Activated T-helper 17 cell treated with anti-CD3 and anti-CD28 coated beads, Interleukin-2, amount 50 U/mL, for 72 hours (primary cell): Measurements from ENCODE around the gene RAB44. TPM values are rescaled to one million over a fixed set of nuclear protein-coding genes. Genes with fewer than 3 reads are reported as not detected.

Experiments
- ATAC-seq: fragments of 150-1000 bp; cut with Tn5 transposase; replicated peaks from 2 replicates; pipeline ENCODE4 v1.10.0; 2021; ENCODE audit warnings: mild to moderate bottlenecking, moderate library complexity
- H3K27ac Mint-ChIP-seq: one replicate; pipeline ENCODE4 v1.8.0; 2022; ENCODE audit warnings: mixed read lengths
- H3K27me3 Mint-ChIP-seq: one replicate; pipeline ENCODE4 v1.8.0; 2022; ENCODE audit warnings: mixed read lengths
- H3K36me3 Mint-ChIP-seq: one replicate; pipeline ENCODE4 v1.8.0; 2022; ENCODE audit warnings: low read depth, mild to moderate bottlenecking, mixed read lengths
- H3K4me1 Mint-ChIP-seq: one replicate; pipeline ENCODE4 v1.8.0; 2022; ENCODE audit warnings: mixed read lengths
- H3K4me3 Mint-ChIP-seq: one replicate; pipeline ENCODE4 v1.8.0; 2022; ENCODE audit warnings: mild to moderate bottlenecking, mixed read lengths
- H3K9me3 Mint-ChIP-seq: one replicate; pipeline ENCODE4 v1.8.0; 2022; ENCODE audit warnings: mixed read lengths
- total RNA-seq, 2 donors: library from RNA; stranded (reverse); gene quantifications; one replicate each; pipeline ENCODE4 v1.2.3, GENCODE V29; 2022

The RAB44 gene
- total RNA-seq, 2 donors from 2014 or later = 0.11 to 0.32 TPM

DNA sequence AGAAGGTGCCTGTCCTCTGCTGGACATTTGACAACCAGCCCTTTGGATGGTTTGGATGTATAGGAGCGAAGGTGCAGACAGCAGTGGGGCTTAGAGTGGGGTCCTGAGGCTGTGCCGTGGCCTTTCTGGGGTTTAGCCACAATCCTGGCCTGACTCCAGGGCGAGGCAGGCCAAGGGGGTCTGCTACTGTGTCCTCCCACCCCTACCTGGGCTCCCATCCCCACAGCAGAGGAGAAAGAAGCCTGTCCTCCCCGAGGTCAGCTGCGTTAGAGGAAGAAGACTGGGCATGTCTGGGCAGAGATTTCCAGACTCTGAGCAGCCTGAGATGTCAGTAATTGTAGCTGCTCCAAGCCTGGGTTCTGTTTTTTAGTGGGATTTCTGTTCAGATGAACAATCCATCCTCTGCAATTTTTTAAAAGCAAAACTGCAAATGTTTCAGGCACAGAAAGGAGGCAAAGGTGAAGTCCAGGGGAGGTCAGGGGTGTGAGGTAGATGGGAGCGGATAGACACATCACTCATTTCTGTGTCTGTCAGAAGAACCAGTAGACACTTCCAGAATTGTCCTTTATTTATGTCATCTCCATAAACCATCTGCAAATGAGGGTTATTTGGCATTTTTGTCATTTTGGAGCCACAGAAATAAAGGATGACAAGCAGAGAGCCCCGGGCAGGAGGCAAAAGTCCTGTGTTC lies 20.4 kb upstream of the RAB44 start:
- H3K4me3 Mint-ChIP-seq = peak overlapping the region; percentile 94
- H3K27me3 Mint-ChIP-seq = no peaks in the 10 kb centered on the region
- no peaks in the 10 kb centered on the region for H3K9me3 Mint-ChIP-seq
- peaks cover 47% of the 10 kb centered on the region for H3K36me3 Mint-ChIP-seq
- H3K4me1 Mint-ChIP-seq = peaks cover 16% of the 10 kb centered on the region
- ATAC-seq = no peak
- peak overlapping the region; percentile 94 for H3K27ac Mint-ChIP-seq

DNA sequence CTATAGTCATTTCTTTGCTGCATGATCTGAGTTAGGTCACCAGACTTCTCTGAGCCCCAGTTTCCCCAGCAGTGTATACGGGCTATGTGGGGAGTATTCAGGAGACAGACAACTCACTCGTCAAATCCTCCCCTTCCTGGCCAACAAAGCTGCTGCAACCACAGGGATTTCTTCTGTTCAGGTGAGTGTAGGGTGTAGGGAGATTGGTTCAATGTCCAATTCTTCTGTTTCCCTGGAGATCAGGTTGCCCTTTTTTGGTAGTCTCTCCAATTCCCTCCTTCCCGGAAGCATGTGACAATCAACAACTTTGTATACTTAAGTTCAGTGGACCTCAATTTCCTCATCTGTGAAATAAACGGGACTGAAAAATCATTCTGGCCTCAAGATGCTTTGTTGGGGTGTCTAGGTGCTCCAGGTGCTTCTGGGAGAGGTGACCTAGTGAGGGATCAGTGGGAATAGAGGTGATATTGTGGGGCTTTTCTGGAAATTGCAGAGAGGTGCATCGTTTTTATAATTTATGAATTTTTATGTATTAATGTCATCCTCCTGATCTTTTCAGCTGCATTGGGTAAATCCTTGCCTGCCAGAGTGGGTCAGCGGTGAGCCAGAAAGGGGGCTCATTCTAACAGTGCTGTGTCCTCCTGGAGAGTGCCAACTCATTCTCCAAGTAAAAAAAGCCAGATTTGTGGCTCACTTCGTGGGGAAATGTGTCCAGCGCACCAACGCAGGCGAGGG lies 19.7 kb upstream of the RAB44 start:
- H3K27me3 Mint-ChIP-seq = no peaks in the 10 kb centered on the region
- H3K27ac Mint-ChIP-seq = peak overlapping the region; percentile 94
- peak; percentile 7 for ATAC-seq
- peak overlapping the region; percentile 94 for H3K4me3 Mint-ChIP-seq
- H3K36me3 Mint-ChIP-seq = peaks cover 54% of the 10 kb centered on the region
- H3K9me3 Mint-ChIP-seq = no peaks in the 10 kb centered on the region
- peaks cover 20% of the 10 kb centered on the region for H3K4me1 Mint-ChIP-seq

DNA sequence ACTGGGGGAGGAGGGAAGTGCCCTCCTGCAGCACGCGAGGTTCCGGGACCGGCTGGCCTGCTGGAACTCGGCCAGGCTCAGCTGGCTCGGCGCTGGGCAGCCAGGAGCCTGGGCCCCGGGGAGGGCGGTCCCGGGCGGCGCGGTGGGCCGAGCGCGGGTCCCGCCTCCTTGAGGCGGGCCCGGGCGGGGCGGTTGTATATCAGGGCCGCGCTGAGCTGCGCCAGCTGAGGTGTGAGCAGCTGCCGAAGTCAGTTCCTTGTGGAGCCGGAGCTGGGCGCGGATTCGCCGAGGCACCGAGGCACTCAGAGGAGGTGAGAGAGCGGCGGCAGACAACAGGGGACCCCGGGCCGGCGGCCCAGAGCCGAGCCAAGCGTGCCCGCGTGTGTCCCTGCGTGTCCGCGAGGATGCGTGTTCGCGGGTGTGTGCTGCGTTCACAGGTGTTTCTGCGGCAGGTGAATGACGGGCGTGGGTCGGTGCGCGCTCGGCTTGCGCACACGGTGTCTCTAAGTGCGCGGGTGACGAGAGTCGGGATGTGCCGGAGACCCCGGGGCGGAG lies 19.1 kb upstream of the RAB44 start, which contains the start of gene CDKN1A:
TSS of gene CDKN1A (plus strand) at position 227 of the 555 bp plus-strand sequence. CDS start 5,388 bp downstream, outside the sequence.
- no peaks in the 10 kb centered on the region for H3K27me3 Mint-ChIP-seq
- ATAC-seq = peak; percentile 68
- H3K9me3 Mint-ChIP-seq = no peaks in the 10 kb centered on the region
- H3K36me3 Mint-ChIP-seq = peaks cover 61% of the 10 kb centered on the region
- peak within 1 kb of the TSS; percentile 94 for H3K27ac Mint-ChIP-seq
- peak within 1 kb of the TSS; percentile 94 for H3K4me3 Mint-ChIP-seq
- H3K4me1 Mint-ChIP-seq = peaks cover 24% of the 10 kb centered on the region

DNA sequence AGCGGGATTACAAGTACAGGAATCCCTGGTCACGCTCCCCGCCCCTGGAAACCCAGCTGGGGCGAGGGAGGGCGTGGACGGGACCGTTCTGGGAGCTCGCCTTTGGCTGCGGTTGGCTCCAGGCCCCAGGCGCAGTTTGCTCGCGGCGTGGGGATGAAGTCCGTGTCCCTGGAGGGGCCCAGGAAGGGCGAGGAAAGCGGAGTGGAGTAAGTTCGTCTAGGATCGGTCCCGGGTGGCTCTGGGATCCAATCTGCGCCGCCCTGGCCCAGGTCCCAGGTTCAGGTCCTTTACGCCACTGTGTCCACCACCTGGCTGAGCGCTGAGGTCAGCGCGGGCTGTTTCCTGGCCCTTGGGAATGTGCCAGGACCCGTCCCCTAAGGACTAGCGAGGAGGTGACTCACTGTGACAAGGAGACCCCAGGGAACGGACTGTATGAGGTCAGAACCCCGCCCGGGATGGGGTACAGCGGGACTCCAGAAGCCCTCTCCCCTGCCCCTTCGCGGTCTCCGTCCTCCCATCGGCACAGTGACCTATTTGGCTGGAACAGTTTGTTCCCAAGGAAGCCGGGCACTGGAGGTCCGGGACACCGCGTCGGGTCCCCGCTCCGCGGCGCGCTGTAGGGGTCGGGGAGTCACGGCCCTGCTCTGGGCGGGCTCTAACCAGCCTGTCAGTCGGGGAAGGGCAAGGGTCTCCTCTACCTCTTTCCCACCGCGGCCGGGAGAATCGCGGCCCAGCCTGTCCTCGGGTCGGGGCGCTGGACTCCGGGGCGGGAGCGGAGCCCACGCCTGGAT lies 18.4 kb upstream of the RAB44 start:
- ATAC-seq = no peak
- peak overlapping the region; percentile 94 for H3K4me3 Mint-ChIP-seq
- H3K36me3 Mint-ChIP-seq = peaks cover 67% of the 10 kb centered on the region
- peaks cover 26% of the 10 kb centered on the region for H3K4me1 Mint-ChIP-seq
- peak overlapping the region; percentile 94 for H3K27ac Mint-ChIP-seq
- no peaks in the 10 kb centered on the region for H3K27me3 Mint-ChIP-seq
- H3K9me3 Mint-ChIP-seq = no peaks in the 10 kb centered on the region

DNA sequence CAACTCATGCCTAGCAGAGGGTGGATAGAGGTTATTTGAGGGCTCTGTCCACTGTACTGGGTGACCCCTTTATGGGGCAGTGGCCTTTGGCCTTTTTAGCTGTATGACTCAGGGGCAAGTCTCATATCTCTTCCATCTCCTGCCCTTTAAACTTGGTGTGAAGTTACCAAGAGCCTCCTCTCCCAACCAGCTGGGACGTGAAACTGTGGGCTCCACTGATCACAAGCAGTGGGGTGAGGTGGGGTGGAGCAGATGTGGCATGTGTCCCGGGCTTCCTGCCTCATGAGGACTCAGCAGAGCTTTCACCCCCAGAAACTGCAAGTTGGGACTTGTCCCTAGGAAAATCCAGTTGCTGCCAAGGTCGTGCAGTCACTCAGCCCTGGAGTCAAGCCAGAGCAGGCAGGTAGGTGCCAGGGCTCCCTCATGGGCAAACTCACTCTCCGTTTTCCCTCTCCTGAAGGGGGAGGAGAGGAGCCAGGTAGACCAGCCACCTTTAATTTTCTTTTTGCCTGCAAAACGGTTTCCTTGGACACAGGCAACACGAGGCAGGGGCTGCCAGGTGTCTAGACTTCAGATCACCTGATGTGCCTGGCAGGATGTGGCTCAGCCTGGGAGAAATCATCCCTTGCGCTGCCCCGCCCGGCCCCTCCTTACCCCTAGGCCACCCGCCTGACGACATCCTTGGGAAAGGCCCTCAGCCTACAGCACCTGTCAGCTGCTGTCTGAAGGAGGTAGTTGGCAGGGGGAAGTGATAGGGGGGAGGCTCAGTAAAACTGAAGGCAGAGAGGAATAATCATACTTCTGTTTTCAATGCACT lies 15.1 kb upstream of the RAB44 start:
- peaks cover 94% of the 10 kb centered on the region for H3K36me3 Mint-ChIP-seq
- peak; percentile 31 for ATAC-seq
- peak overlapping the region; percentile 75 for H3K27ac Mint-ChIP-seq
- no peaks in the 10 kb centered on the region for H3K9me3 Mint-ChIP-seq
- peaks cover 12% of the 10 kb centered on the region for H3K4me1 Mint-ChIP-seq
- no peaks in the 10 kb centered on the region for H3K27me3 Mint-ChIP-seq
- H3K4me3 Mint-ChIP-seq = peak overlapping the region; percentile 94

DNA sequence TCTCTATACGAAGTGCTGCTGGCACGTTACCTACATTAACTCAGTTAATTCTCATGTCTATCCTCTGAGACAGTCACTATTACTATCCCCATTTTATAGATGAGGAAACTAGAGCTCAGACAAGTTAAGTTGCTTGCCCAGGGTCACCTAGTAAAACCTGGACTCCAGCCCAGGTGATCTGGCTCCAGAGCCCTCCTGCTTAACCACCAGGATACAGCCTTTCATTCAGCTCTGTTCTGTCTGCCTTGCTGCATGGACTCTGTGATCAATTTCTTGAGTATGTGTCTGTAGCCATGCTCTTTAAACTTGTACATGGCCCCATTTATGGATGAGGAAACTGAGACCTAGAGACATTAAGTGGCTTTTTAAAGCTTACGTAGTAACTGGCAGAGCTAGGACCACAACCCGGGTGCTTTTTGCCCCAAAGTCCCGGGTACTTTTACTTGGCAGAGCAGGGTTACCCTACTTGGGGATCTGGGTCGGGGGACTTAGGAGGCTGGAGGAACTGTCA lies 14.4 kb upstream of the RAB44 start:
- Mint-ChIP-seq H3K36me3 (peaks cover 90% of the 10 kb centered on the region), H3K27ac (peak overlapping the region; percentile 30), H3K4me3 (peak overlapping the region; percentile 94), H3K27me3 (no peaks in the 10 kb centered on the region), H3K4me1 (peaks cover 11% of the 10 kb centered on the region), H3K9me3 (no peaks in the 10 kb centered on the region)
- no peak for ATAC-seq

DNA sequence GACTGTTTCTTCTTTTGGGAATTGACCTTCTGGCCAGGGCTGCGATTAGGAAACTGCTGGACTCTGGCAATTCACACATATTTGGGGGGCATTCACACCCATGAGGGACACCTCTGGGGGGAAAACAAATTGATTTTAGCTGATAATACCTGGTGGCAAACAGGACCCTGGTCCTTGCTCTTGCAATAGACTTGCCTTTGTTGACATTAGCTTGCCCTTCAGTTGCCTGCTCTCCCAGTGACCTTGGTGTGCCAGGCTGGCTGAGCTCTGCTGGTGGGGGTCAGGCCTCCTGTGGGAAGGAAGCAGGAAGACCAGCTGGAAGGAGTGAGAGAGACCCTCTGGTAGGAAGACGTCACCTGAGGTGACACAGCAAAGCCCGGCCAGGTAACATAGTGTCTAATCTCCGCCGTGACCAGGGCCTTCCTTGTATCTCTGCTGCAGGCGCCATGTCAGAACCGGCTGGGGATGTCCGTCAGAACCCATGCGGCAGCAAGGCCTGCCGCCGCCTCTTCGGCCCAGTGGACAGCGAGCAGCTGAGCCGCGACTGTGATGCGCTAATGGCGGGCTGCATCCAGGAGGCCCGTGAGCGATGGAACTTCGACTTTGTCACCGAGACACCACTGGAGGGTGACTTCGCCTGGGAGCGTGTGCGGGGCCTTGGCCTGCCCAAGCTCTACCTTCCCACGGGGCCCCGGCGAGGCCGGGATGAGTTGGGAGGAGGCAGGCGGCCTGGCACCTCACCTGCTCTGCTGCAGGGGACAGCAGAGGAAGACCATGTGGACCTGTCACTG lies 13.8 kb upstream of the RAB44 start:
- H3K4me1 Mint-ChIP-seq = peaks cover 11% of the 10 kb centered on the region
- H3K4me3 Mint-ChIP-seq = peak overlapping the region; percentile 94
- H3K27ac Mint-ChIP-seq = peak overlapping the region; percentile 30
- no peaks in the 10 kb centered on the region for H3K27me3 Mint-ChIP-seq
- no peaks in the 10 kb centered on the region for H3K9me3 Mint-ChIP-seq
- peaks cover 84% of the 10 kb centered on the region for H3K36me3 Mint-ChIP-seq
- no peak for ATAC-seq

DNA sequence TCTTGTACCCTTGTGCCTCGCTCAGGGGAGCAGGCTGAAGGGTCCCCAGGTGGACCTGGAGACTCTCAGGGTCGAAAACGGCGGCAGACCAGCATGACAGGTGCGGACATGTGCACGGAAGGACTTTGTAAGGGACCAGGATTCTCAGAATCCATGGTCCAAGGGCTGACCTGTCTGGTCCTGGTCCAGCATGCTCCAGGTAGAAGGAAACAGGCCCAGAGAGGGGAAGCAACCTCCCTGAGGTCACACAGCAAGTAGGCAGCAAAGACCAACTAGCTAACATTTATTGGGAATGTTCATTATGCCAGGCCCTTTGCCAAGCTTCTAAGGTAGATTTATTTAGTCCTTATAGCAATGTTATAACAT lies 13.2 kb upstream of the RAB44 start:
- Mint-ChIP-seq H3K9me3 (no peaks in the 10 kb centered on the region), H3K27ac (no peak overlapping the region), H3K4me1 (peaks cover 11% of the 10 kb centered on the region), H3K27me3 (no peaks in the 10 kb centered on the region), H3K36me3 (peaks cover 79% of the 10 kb centered on the region), H3K4me3 (no peak overlapping the region)
- ATAC-seq = no peak

DNA sequence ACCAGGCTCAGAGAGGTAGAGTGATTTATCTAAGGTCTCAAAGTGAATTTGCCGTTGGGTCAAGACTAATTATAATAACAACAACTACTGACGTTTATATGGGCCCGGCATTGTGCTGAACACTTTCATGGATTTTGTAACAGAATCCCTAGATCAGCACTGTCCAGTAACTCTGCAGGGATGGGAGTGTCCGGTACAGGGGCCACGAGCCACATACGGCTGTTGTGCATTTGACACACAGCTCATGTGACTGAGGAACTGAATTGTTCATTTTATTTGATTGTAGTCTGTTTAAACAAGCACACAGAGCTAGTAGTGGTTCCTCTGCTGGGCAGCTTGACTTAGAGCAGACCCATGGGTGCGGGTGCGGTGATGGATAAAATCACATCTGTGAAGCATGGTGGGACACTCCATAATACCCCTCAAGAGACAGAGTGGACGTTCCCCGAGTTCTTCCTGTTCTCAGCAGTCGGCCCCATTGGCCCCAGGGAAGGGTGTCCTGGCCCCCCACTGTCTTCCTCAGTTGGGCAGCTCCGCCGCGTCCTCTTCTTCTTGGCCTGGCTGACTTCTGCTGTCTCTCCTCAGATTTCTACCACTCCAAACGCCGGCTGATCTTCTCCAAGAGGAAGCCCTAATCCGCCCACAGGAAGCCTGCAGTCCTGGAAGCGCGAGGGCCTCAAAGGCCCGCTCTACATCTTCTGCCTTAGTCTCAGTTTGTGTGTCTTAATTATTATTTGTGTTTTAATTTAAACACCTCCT lies 12.3 kb upstream of the RAB44 start:
- ATAC-seq = no peak
- H3K36me3 Mint-ChIP-seq = peaks cover 73% of the 10 kb centered on the region
- H3K27ac Mint-ChIP-seq = no peak overlapping the region
- no peak overlapping the region for H3K4me3 Mint-ChIP-seq
- H3K9me3 Mint-ChIP-seq = no peaks in the 10 kb centered on the region
- H3K4me1 Mint-ChIP-seq = peaks cover 11% of the 10 kb centered on the region
- no peaks in the 10 kb centered on the region for H3K27me3 Mint-ChIP-seq

DNA sequence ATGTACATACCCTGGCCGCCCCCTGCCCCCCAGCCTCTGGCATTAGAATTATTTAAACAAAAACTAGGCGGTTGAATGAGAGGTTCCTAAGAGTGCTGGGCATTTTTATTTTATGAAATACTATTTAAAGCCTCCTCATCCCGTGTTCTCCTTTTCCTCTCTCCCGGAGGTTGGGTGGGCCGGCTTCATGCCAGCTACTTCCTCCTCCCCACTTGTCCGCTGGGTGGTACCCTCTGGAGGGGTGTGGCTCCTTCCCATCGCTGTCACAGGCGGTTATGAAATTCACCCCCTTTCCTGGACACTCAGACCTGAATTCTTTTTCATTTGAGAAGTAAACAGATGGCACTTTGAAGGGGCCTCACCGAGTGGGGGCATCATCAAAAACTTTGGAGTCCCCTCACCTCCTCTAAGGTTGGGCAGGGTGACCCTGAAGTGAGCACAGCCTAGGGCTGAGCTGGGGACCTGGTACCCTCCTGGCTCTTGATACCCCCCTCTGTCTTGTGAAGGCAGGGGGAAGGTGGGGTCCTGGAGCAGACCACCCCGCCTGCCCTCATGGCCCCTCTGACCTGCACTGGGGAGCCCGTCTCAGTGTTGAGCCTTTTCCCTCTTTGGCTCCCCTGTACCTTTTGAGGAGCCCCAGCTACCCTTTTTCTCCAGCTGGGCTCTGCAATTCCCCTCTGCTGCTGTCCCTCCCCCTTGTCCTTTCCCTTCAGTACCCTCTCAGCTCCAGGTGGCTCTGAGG lies 11.5 kb upstream of the RAB44 start:
- Mint-ChIP-seq H3K27ac (no peak overlapping the region), H3K36me3 (peaks cover 66% of the 10 kb centered on the region)

DNA sequence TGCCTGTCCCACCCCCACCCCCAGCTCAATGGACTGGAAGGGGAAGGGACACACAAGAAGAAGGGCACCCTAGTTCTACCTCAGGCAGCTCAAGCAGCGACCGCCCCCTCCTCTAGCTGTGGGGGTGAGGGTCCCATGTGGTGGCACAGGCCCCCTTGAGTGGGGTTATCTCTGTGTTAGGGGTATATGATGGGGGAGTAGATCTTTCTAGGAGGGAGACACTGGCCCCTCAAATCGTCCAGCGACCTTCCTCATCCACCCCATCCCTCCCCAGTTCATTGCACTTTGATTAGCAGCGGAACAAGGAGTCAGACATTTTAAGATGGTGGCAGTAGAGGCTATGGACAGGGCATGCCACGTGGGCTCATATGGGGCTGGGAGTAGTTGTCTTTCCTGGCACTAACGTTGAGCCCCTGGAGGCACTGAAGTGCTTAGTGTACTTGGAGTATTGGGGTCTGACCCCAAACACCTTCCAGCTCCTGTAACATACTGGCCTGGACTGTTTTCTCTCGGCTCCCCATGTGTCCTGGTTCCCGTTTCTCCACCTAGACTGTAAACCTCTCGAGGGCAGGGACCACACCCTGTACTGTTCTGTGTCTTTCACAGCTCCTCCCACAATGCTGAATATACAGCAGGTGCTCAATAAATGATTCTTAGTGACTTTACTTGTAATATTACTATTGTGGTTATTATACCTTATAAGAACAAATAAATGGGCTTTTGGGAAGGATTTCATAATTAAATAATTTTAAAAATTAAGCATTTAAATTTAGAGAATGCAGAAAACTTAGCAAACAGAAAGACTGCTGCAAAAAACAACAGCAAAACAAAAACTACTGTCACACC lies 10.7 kb upstream of the RAB44 start:
- Mint-ChIP-seq H3K4me1 (peaks cover 18% of the 10 kb centered on the region), H3K9me3 (no peaks in the 10 kb centered on the region), H3K27me3 (no peaks in the 10 kb centered on the region), H3K36me3 (peaks cover 58% of the 10 kb centered on the region), H3K27ac (no peak overlapping the region), H3K4me3 (no peak overlapping the region)
- no peak for ATAC-seq

More for the DNA sequence above, 11.5 kb upstream of the RAB44 start:
- H3K9me3 Mint-ChIP-seq = no peaks in the 10 kb centered on the region
- no peak overlapping the region for H3K4me3 Mint-ChIP-seq
- no peak for ATAC-seq
- H3K27me3 Mint-ChIP-seq = no peaks in the 10 kb centered on the region
- peaks cover 11% of the 10 kb centered on the region for H3K4me1 Mint-ChIP-seq
